ENCODE measurements around the gene LYPD5. TPM values are rescaled to one million over a fixed set of nuclear protein-coding genes. Genes with fewer than 3 reads are reported as not detected.

Gene LYPD5
- total RNA-seq, 1 donor from 2014 or later = not detected

- DNase-seq (ENCODE audit: low read depth) = no peak
- H3K4me3 ChIP-seq (ENCODE audit: low read depth, low read length) = no peak overlapping the region
- no peak for TF ChIP-seq CTCF (conservative IDR thresholded peaks at IDR 0.05; ENCODE audit: low read depth, low read length)
These were observed 11.7 kb downstream of the LYPD5 start for GRCh38 chr19:43790587-43790986.

GRCh38 chr19:43789029-43789428, 13.2 kb downstream of the LYPD5 start:
- DNase-seq (ENCODE audit: low read depth) = no peak
- no peak for TF ChIP-seq CTCF (conservative IDR thresholded peaks at IDR 0.05; ENCODE audit: low read depth, low read length)
- no peak overlapping the region for H3K4me3 ChIP-seq (ENCODE audit: low read depth, low read length)

- no peak for TF ChIP-seq CTCF (conservative IDR thresholded peaks at IDR 0.05; ENCODE audit: low read depth, low read length)
- no peak overlapping the region for H3K4me3 ChIP-seq (ENCODE audit: low read depth, low read length)
- DNase-seq (ENCODE audit: low read depth) = no peak
These were observed 15.6 kb downstream of the LYPD5 start for GRCh38 chr19:43786665-43787064.

GRCh38 chr19:43784981-43785808, 17.1 kb downstream of the LYPD5 start:
- TF ChIP-seq CTCF (conservative IDR thresholded peaks at IDR 0.05; ENCODE audit: low read depth, low read length) = peak; percentile 100
- DNase-seq (ENCODE audit: low read depth) = no peak
- no peak overlapping the region for H3K4me3 ChIP-seq (ENCODE audit: low read depth, low read length)

GRCh38 chr19:43784241-43784980, 17.8 kb downstream of the LYPD5 start:
- no peak for TF ChIP-seq CTCF (conservative IDR thresholded peaks at IDR 0.05; ENCODE audit: low read depth, low read length)
- DNase-seq (ENCODE audit: low read depth) = peak; percentile 23
- no peak overlapping the region for H3K4me3 ChIP-seq (ENCODE audit: low read depth, low read length)

- H3K4me3 ChIP-seq (ENCODE audit: low read depth, low read length) = no peak overlapping the region
- no peak for TF ChIP-seq CTCF (conservative IDR thresholded peaks at IDR 0.05; ENCODE audit: low read depth, low read length)
These were observed 18.6 kb downstream of the LYPD5 start for GRCh38 chr19:43783636-43784035.

More at GRCh38 chr19:43783636-43784035, 18.6 kb downstream of the LYPD5 start:
- no peak for DNase-seq (ENCODE audit: low read depth)
